IgD-negative memory B cell (primary cell): ENCODE measurements around the gene NADSYN1. TPM values are rescaled to one million over a fixed set of nuclear protein-coding genes. Genes with fewer than 3 reads are reported as not detected.

ENCODE experiments used
- H3K27ac Mint-ChIP-seq, 3 donors: one replicate each; pipeline ENCODE4 v1.8.0; 2020 to 2022; ENCODE audit warnings: mild to moderate bottlenecking in 3 of 3, mixed read lengths in 3 of 3, moderate library complexity in 1 of 3
- H3K27me3 Mint-ChIP-seq: one replicate; pipeline ENCODE4 v1.8.0; 2021; ENCODE audit warnings: mixed read lengths
- H3K36me3 Mint-ChIP-seq: one replicate; pipeline ENCODE4 v1.8.0; 2020; ENCODE audit warnings: mild to moderate bottlenecking, mixed read lengths
- H3K4me1 Mint-ChIP-seq, 3 donors: one replicate each; pipeline ENCODE4 v1.8.0; 2020 to 2022; ENCODE audit warnings: mixed read lengths in 3 of 3, mild to moderate bottlenecking in 1 of 3
- H3K4me3 Mint-ChIP-seq, 4 donors: one replicate each; pipeline ENCODE4 v1.8.0; 2020 to 2022; ENCODE audit warnings: mild to moderate bottlenecking in 4 of 4, mixed read lengths in 4 of 4, moderate library complexity in 3 of 4
- H3K9me3 Mint-ChIP-seq, 3 donors: one replicate each; pipeline ENCODE4 v1.8.0; 2020 to 2021; ENCODE audit warnings: mixed read lengths in 3 of 3, mild to moderate bottlenecking in 1 of 3
- polyA plus RNA-seq: library from polyadenylated mRNA; unstranded; fragments of 300-500 nt; fragmentation: Illumina TruSeq; gene quantifications from one replicate; pipeline ENCODE4 v1.2.3, GENCODE V29; 2021

Gene NADSYN1
- polyA plus RNA-seq, 1 donor from 2014 or later, result 39.5 TPM

GRCh38 chr11:71441251-71441650 lies 11.8 kb upstream of the NADSYN1 start:
- peaks cover 2 to 5% (median 3%) of the 10 kb centered on the region in 3 donors for H3K9me3 Mint-ChIP-seq
- H3K36me3 Mint-ChIP-seq, result peaks cover 9% of the 10 kb centered on the region
- H3K4me3 Mint-ChIP-seq, result peak overlapping the region in 1 of 4 donors; percentile 71
- H3K27ac Mint-ChIP-seq, result no peak overlapping the region
- no peaks in the 10 kb centered on the region for H3K4me1 Mint-ChIP-seq
- no peaks in the 10 kb centered on the region for H3K27me3 Mint-ChIP-seq

GRCh38 chr11:71442123-71442522 lies 10.9 kb upstream of the NADSYN1 start:
- Mint-ChIP-seq H3K36me3 (peaks cover 13% of the 10 kb centered on the region), H3K4me1 (peaks cover 0 to 2% (median 0%) of the 10 kb centered on the region in 3 donors), H3K27me3 (no peaks in the 10 kb centered on the region), H3K27ac (no peak overlapping the region), H3K4me3 (peak overlapping the region in 1 of 4 donors; percentile 43), H3K9me3 (peaks cover 3 to 6% (median 3%) of the 10 kb centered on the region in 3 donors)

- H3K27me3 Mint-ChIP-seq, result no peaks in the 10 kb centered on the region
- H3K27ac Mint-ChIP-seq, result no peak overlapping the region
- H3K36me3 Mint-ChIP-seq, result peaks cover 13% of the 10 kb centered on the region
- no peak overlapping the region for H3K4me3 Mint-ChIP-seq
- H3K9me3 Mint-ChIP-seq, result peaks cover 3 to 6% (median 3%) of the 10 kb centered on the region in 3 donors
- H3K4me1 Mint-ChIP-seq, result peaks cover 0 to 9% (median 0%) of the 10 kb centered on the region in 3 donors
Measured at GRCh38 chr11:71442880-71443279, 10.1 kb upstream of the NADSYN1 start.

DNA sequence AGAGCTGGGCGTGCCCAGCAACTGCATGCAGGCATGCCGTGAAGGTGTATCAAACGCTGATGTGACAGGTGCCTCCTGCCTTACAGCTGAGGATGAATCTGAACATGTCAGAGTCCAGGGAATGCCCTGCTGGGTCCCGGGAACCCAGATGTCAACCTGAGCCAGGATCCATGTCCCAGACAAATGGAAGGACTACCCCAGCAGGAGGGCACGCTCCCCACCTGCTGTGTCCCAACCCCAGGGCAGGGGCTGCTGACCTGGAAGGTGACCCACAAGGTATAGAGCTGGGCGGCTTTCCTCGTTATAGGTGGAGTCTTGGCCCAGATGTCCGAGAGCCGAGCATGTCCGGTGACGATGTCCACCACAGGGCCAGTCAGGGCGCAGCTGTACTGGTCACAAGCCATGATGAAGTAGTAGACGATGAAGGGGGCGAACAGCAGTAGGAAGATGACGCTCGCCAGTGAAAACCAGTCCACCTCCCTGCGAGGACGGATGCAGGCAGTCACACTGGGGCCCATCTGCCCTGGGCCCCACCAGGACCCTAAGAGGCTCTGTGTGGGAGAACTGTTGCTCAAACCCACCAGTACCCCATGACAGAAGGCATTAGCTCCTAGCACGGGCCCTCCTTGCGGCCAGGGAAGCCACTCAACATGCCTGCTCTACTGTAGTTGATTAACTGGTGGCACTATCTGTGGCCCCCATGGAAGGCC lies 9.1 kb upstream of the NADSYN1 start:
- no peak overlapping the region for H3K4me3 Mint-ChIP-seq
- peaks cover 0 to 9% (median 0%) of the 10 kb centered on the region in 3 donors for H3K4me1 Mint-ChIP-seq

GRCh38 chr11:71444811-71445210 lies 8.2 kb upstream of the NADSYN1 start:
- Mint-ChIP-seq H3K4me3 (no peak overlapping the region), H3K27me3 (no peaks in the 10 kb centered on the region), H3K4me1 (peaks cover 8 to 14% (median 8%) of the 10 kb centered on the region in 3 donors), H3K27ac (no peak overlapping the region), H3K36me3 (peaks cover 11% of the 10 kb centered on the region), H3K9me3 (peaks cover 3 to 6% (median 3%) of the 10 kb centered on the region in 3 donors)

More for the DNA sequence above, 9.1 kb upstream of the NADSYN1 start:
- no peaks in the 10 kb centered on the region for H3K27me3 Mint-ChIP-seq
- H3K27ac Mint-ChIP-seq, result no peak overlapping the region
- peaks cover 11% of the 10 kb centered on the region for H3K36me3 Mint-ChIP-seq
- peaks cover 3 to 6% (median 3%) of the 10 kb centered on the region in 3 donors for H3K9me3 Mint-ChIP-seq

GRCh38 chr11:71446150-71446549 lies 6.9 kb upstream of the NADSYN1 start:
- Mint-ChIP-seq H3K4me3 (peak overlapping the region; percentile 8 to 99 (median 48)), H3K27me3 (no peaks in the 10 kb centered on the region), H3K9me3 (peaks cover 3 to 6% (median 3%) of the 10 kb centered on the region in 3 donors), H3K27ac (peak overlapping the region in 2 of 3 donors; percentile 41 to 63), H3K4me1 (peaks cover 12 to 19% (median 15%) of the 10 kb centered on the region in 3 donors), H3K36me3 (peaks cover 10% of the 10 kb centered on the region)

- Mint-ChIP-seq H3K4me3 (peak overlapping the region; percentile 91 to 99 (median 94)), H3K36me3 (peaks cover 9% of the 10 kb centered on the region), H3K27ac (peak overlapping the region in 1 of 3 donors; percentile 83), H3K4me1 (peaks cover 16 to 26% (median 24%) of the 10 kb centered on the region in 3 donors), H3K27me3 (no peaks in the 10 kb centered on the region), H3K9me3 (peaks cover 3 to 6% (median 3%) of the 10 kb centered on the region in 3 donors)
Measured at GRCh38 chr11:71446942-71447688, 5.9 kb upstream of the NADSYN1 start.

DNA sequence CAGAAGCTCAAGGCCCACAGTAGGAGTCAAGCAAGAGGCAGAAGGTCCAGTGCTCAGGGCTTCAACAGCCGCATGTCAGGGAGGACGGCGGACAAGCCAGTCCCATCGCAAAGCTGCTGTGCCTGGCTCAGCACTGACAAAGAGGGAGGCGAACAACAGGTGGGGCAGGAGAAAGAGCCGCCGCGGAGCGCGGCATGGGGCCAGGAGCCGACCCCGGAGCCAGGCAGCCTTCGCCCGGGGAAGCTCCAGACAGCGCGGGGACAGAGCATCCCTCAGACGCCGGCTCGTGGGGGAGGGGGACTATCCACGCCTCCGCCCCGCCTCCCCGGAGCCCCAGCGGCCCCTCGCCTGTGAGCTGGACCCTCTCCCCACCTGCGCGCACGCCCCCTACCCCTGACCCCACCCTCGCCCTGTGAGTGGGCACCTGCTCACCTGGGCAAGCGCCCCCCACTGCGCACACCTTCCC lies 5.2 kb upstream of the NADSYN1 start:
- H3K4me1 Mint-ChIP-seq, result peaks cover 21 to 29% (median 27%) of the 10 kb centered on the region in 3 donors

DNA sequence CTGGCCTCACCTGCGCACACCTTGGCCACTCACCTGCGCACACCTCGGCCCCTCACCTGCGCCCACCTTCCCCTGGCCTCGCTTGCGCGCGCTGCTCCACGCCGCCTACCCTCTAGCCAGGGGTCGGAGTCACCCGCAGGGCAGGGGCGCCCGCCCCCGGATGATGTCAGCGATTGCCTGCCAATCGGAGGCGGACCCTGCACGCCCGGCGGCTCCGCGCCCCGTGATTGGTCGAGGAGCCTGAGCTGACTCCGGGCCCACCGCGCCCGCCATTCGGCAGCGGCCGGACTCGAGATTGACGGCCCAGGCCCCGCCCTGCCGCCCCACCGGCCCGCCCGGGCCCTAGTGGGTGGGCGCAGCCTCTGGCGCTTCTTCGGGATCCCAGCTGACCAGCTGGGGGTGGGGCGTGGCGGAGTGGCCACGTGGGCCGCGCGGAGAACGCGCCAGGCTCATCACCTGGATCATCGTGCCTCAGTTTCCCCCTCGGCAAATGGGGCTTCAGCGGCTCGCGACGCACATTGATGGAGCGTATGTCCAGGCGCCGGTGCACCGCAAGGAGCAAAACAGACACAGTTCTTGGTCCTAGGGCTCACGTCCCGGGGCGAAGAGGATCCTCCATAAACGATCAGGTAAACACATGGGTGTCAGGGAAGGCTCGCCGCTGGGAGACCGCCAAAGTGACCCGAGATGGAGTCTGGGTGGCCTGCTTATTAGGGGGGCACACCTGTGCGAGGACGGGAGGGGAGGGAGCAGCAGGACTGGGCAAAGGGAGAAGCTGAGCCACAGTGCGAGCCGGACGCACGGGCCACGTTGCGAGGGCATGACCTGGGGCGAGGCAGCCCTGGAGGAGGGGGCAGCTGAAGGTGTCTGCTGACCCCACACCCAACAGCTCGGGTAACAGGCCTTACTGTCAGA lies 4.5 kb upstream of the NADSYN1 start, which contains the start of gene DHCR7:
DHCR7 (minus strand) TSS at position 137 of the 915 bp plus-strand sequence. CDS start 3,441 bp downstream, outside the sequence.
- peaks cover 9% of the 10 kb centered on the region for H3K36me3 Mint-ChIP-seq
- peak within 1 kb of the TSS; percentile 83 to 92 (median 87) for H3K27ac Mint-ChIP-seq
- H3K4me1 Mint-ChIP-seq, result peaks cover 23 to 29% (median 27%) of the 10 kb centered on the region in 3 donors
- peak within 1 kb of the TSS; percentile 91 to 99 (median 94) for H3K4me3 Mint-ChIP-seq
- H3K9me3 Mint-ChIP-seq, result peaks cover 3 to 6% (median 3%) of the 10 kb centered on the region in 3 donors
- no peaks in the 10 kb centered on the region for H3K27me3 Mint-ChIP-seq

More for the DNA sequence above, 5.2 kb upstream of the NADSYN1 start:
- peaks cover 9% of the 10 kb centered on the region for H3K36me3 Mint-ChIP-seq
- H3K9me3 Mint-ChIP-seq, result peaks cover 3 to 6% (median 3%) of the 10 kb centered on the region in 3 donors
- peak overlapping the region in 2 of 3 donors; percentile 71 to 83 for H3K27ac Mint-ChIP-seq
- peak overlapping the region; percentile 91 to 99 (median 94) for H3K4me3 Mint-ChIP-seq
- H3K27me3 Mint-ChIP-seq, result no peaks in the 10 kb centered on the region

- H3K4me3 Mint-ChIP-seq, result peak overlapping the region; percentile 91 to 99 (median 94)
- peaks cover 30 to 36% (median 34%) of the 10 kb centered on the region in 3 donors for H3K4me1 Mint-ChIP-seq
- peaks cover 3 to 6% (median 3%) of the 10 kb centered on the region in 3 donors for H3K9me3 Mint-ChIP-seq
- peak overlapping the region; percentile 10 to 92 (median 83) for H3K27ac Mint-ChIP-seq
- H3K36me3 Mint-ChIP-seq, result peaks cover 9% of the 10 kb centered on the region
- H3K27me3 Mint-ChIP-seq, result no peaks in the 10 kb centered on the region
Measured at GRCh38 chr11:71449596-71449995, 3.4 kb upstream of the NADSYN1 start.

DNA sequence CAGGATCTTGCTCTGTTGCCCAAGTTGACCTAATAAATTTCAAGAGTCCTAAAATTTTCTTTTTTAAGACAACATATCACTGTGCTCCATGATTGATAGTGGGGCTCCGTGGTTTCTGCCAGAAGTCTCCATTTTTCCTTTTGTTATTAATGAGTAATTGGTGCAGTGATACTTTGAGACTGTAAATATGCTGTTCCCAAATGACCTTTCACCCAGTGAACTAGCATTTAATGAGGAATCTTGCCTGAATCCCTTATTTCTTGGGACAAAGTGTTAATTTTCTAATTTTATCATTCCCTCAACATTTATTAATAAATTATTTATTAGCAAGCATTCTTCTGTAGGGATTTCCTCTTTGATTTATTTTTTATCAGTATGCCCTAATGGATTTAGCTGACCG lies 2.5 kb upstream of the NADSYN1 start:
- peaks cover 3 to 6% (median 3%) of the 10 kb centered on the region in 3 donors for H3K9me3 Mint-ChIP-seq
- H3K27ac Mint-ChIP-seq, result peak overlapping the region; percentile 55 to 90 (median 81)
- peaks cover 12% of the 10 kb centered on the region for H3K36me3 Mint-ChIP-seq
- H3K4me1 Mint-ChIP-seq, result peaks cover 34 to 38% (median 38%) of the 10 kb centered on the region in 3 donors
- H3K4me3 Mint-ChIP-seq, result peak overlapping the region in 1 of 4 donors; percentile 99
- H3K27me3 Mint-ChIP-seq, result no peaks in the 10 kb centered on the region

- peaks cover 2 to 4% (median 2%) of the 10 kb centered on the region in 3 donors for H3K9me3 Mint-ChIP-seq
- H3K4me1 Mint-ChIP-seq, result peaks cover 34 to 42% (median 41%) of the 10 kb centered on the region in 3 donors
- peaks cover 11% of the 10 kb centered on the region for H3K36me3 Mint-ChIP-seq
- peak overlapping the region in 2 of 4 donors; percentile 54 to 99 for H3K4me3 Mint-ChIP-seq
- no peaks in the 10 kb centered on the region for H3K27me3 Mint-ChIP-seq
- peak overlapping the region; percentile 55 to 90 (median 81) for H3K27ac Mint-ChIP-seq
Measured at GRCh38 chr11:71450939-71451338, 2.1 kb upstream of the NADSYN1 start.

GRCh38 chr11:71451596-71452198 lies 1.3 kb upstream of the NADSYN1 start:
- Mint-ChIP-seq H3K9me3 (no peaks in the 10 kb centered on the region), H3K4me1 (peaks cover 34 to 43% (median 42%) of the 10 kb centered on the region in 3 donors), H3K27ac (peak overlapping the region; percentile 65 to 90 (median 88)), H3K27me3 (no peaks in the 10 kb centered on the region), H3K4me3 (peak overlapping the region; percentile 88 to 99 (median 94)), H3K36me3 (peaks cover 3% of the 10 kb centered on the region)
